ENCODE results near the gene CNIH3. TPM values are rescaled to one million over a fixed set of nuclear protein-coding genes. Genes with fewer than 3 reads are reported as not detected.

The CNIH3 gene
- total and polyA plus RNA-seq, 2 donors (not counting 3 experiments of a cell fraction or from before 2014, with no cell fraction given), result 1.3 to 2.5 TPM

DNA sequence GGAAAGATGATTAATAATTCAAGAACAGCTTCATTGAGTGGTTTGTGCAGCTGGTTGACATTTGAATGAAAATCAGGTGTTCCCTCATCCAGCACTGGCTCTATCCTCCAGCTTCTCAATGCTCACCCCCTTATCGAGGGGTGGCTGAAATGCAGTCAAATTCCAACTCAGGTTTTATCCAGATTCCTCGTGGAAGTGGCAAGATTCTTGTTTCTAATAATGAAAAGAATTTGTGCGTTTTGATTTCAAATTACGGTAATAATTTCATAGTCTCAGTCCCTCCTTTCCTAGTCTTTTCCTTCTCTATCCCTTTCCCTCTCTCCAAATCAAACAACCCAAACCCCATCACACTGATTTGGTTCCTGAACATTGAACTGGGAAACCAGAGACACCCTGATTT, 3.1 kb downstream of the CNIH3 start:
- H3K27ac ChIP-seq (ENCODE audit: insufficient read depth, low read depth, low read length), result no peak overlapping the region
- H3K9ac ChIP-seq (replicated peaks; ENCODE audit: extremely low read depth, insufficient read depth, low read length), result no peak overlapping the region
- no peaks in the 10 kb centered on the region for H3K36me3 ChIP-seq (ENCODE audit: control insufficient read depth in 2 of 2, extremely low read depth in 1 of 2, insufficient read depth in 2 of 2, low read length in 2 of 2)
- no peak overlapping the region for H3K4me2 ChIP-seq (ENCODE audit: insufficient read depth, low read length)
- H3K79me2 ChIP-seq (ENCODE audit: control insufficient read depth, insufficient read depth, low read length), result no peaks in the 10 kb centered on the region
- CTCF ChIA-PET, result interaction anchor here (1.4 to 1.9 kb wide), 3 partner anchors 25 to 234 kb away, joined by 3 to 5 read pairs (median 4); no protein-coding TSS in a partner anchor
- TF ChIP-seq POLR2A (IDR thresholded peaks at IDR 0.05; ENCODE audit: low read depth, low read length) (no peak), JUN (IDR thresholded peaks at IDR 0.05; ENCODE audit: borderline replicate concordance, insufficient read depth, insufficient read length, low read depth) (no peak), GATA2 (IDR thresholded peaks at IDR 0.05; ENCODE audit: insufficient read depth, insufficient read length, low read depth, low read length) (no peak), POLR2AphosphoS5 (IDR thresholded peaks at IDR 0.05; ENCODE audit: insufficient read depth, low read depth, low read length) (no peak), MYC (IDR thresholded peaks at IDR 0.05; ENCODE audit: low read depth, low read length) (no peak), FOS (IDR thresholded peaks at IDR 0.05; ENCODE audit: borderline replicate concordance, insufficient read depth, low read length) (no peak), EZH2 (IDR thresholded peaks at IDR 0.05; ENCODE audit: borderline replicate concordance, low read depth, low read length, severe bottlenecking) (no peak)
- TF ChIP-seq, protein P1, sequence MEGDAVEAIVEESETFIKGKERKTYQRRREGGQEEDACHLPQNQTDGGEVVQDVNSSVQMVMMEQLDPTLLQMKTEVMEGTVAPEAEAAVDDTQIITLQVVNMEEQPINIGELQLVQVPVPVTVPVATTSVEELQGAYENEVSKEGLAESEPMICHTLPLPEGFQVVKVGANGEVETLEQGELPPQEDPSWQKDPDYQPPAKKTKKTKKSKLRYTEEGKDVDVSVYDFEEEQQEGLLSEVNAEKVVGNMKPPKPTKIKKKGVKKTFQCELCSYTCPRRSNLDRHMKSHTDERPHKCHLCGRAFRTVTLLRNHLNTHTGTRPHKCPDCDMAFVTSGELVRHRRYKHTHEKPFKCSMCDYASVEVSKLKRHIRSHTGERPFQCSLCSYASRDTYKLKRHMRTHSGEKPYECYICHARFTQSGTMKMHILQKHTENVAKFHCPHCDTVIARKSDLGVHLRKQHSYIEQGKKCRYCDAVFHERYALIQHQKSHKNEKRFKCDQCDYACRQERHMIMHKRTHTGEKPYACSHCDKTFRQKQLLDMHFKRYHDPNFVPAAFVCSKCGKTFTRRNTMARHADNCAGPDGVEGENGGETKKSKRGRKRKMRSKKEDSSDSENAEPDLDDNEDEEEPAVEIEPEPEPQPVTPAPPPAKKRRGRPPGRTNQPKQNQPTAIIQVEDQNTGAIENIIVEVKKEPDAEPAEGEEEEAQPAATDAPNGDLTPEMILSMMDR (IDR thresholded peaks at IDR 0.05; ENCODE audit: extremely low read depth in 1 of 2, insufficient read depth in 1 of 2, low read depth in 1 of 2, low read length in 2 of 2), result no peak
- TF ChIP-seq, protein P2, sequence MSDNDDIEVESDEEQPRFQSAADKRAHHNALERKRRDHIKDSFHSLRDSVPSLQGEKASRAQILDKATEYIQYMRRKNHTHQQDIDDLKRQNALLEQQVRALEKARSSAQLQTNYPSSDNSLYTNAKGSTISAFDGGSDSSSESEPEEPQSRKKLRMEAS (IDR thresholded peaks at IDR 0.05; ENCODE audit: insufficient read depth, insufficient read length), result no peak
- H3K4me1 ChIP-seq (ENCODE audit: control insufficient read depth, extremely low read depth, insufficient read depth, low read length), result peaks cover 20% of the 10 kb centered on the region
- intact Hi-C loops (cut with micrococcal nuclease), result no loop called here
- POLR2A ChIA-PET, result no interaction called here
- H2AFZ ChIP-seq (ENCODE audit: low read depth, low read length), result no peak overlapping the region
- no peaks in the 10 kb centered on the region for H3K9me1 ChIP-seq (replicated peaks; ENCODE audit: control insufficient read depth, extremely low read depth, insufficient read depth, low read length)
- no TSS peak for BruUV-seq (replicated peaks)
- FAIRE-seq, result no peak
- H3K27me3 ChIP-seq (ENCODE audit: control insufficient read depth in 2 of 2, insufficient read depth in 2 of 2, low read length in 2 of 2), result peaks cover 48 to 57% of the 10 kb centered on the region in 2 experiments
- dilution Hi-C loops (cut with MboI; ENCODE audit: extremely low pct_ligation_motif_present, low sequenced_read_pairs), result loop anchor here (25.0 kb wide), 1 partner anchor 107 kb away; no protein-coding TSS in a partner anchor
- no peaks in the 10 kb centered on the region for H3K9me3 ChIP-seq (replicated peaks; ENCODE audit: control insufficient read depth, insufficient read depth, low read length)
- no peaks in the 10 kb centered on the region for H4K20me1 ChIP-seq (replicated peaks; ENCODE audit: control insufficient read depth, extremely low read depth, insufficient read depth, low read length)
- H3K4me3 ChIP-seq (replicated peaks in 1 of 3; ENCODE audit: insufficient read depth in 1 of 3, low read depth in 1 of 3, low read length in 3 of 3), result no peak overlapping the region
- no peak for DNase-seq (ENCODE audit: low read depth, low spot score)

Data from endothelial cell of umbilical vein (primary cell).